ENCODE measurements around the gene DGKI.

DGKI gene

DNA sequence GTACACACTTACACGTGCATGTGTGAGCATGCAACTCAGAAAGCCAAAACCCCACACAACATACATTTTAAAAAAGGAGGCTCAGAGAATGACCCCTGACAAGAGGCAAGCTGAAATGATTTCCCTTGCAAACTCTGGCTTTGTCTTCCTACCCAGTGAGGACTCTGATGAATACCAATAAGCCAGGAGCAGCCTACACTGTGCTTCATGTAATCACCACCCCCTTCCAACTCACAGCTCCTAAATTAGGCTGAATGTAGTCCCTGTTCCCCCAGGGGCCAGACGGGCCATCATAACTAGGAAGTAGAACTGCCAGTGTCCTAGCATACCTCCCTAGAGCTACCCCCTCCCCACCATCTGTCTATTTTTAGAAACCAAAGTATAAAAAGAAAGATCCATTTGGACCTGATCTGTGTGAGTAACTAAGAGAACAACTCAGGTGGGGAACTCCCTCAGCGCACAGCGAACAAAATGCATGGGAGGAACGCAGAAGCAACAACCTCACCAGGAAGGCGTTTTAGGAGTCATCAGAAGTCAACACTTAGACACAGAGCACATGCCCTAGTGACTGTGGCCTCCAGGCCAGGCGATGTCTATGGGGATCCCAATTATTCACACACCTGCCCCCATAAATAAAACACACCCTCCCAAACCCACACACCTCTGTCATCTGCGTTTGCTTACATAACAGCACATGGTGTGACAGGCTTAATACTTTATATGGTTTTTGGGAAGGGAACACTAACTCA lies 1.9 kb downstream of the DGKI start:
- no CpG with 5 or more reads among the region's 8 CpGs for WGBS, 2 donors (ENCODE audit: extremely low coverage in 2 of 2, insufficient read length in 2 of 2, insufficient replicate concordance in 1 of 2)
- H2BK15ac ChIP-seq (ENCODE audit: low read length), result no peak overlapping the region

DNA sequence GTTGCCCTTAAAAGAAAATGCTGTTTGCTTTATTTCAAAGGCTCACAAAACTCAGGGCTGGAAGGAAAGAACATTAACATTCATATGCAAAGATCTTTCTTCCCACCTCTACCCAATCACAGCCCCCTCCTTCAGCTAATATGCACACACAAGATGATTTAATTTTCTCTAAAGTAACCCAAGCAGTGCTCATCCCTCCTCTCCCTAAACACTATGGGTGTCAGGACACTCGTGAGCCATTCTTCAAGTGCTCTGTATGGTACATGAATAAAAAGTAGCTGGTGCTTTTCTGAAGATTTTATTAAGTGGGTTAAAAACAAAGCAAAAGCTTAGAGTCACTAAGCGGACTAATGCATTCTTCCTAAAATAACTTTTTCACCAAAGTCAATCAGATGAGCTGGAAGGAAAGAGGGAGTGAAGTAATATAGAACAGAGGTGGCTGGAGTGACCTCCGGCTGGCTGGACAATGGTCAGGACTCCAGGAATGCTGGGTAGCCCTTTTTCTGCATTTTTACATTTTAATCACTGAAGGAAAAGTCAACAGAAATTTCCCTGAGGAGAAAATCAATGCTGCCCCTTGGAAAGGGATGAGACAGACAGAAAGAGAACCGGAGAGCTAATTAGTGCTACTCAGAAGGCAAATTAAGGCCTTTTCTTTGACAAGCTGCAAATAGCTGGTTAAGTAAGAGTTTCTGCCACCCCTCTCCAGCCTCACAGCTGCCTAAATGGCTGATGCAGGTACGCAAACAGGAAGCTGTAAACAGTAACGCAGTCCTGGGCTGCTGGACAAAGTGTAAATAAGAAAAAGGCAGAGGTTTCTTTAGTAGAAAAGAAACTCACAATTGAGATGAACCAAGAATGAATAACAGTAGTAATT lies 6.6 kb downstream of the DGKI start:
- H2AFZ ChIP-seq (ENCODE audit: low read length), result peak overlapping the region; percentile 82
- H3K14ac ChIP-seq (ENCODE audit: low read length), result no peak overlapping the region
- DNase-seq (ENCODE audit: low spot score), result peak; percentile 57
- no peak overlapping the region for H2BK5ac ChIP-seq (ENCODE audit: low read length)
- no peak overlapping the region for H2AK5ac ChIP-seq (ENCODE audit: low read depth, low read length)
- peaks cover 17 to 42% of the 10 kb centered on the region in 2 donors for H3K4me1 ChIP-seq (ENCODE audit: control insufficient read depth in 2 of 2, insufficient read depth in 1 of 2, low read depth in 1 of 2, low read length in 2 of 2)
- H2BK120ac ChIP-seq (ENCODE audit: low read depth, low read length), result no peak overlapping the region
- no peak overlapping the region for H4K91ac ChIP-seq (ENCODE audit: low read depth, low read length, poor library complexity)
- H3K27ac ChIP-seq (replicated peaks; ENCODE audit: low read length), result peak overlapping the region; percentile 92
- peak overlapping the region in 1 of 2 donors; percentile 3 for H3K4me3 ChIP-seq (ENCODE audit: low read length in 2 of 2)
- no peak overlapping the region for H3K9ac ChIP-seq (ENCODE audit: low read depth, low read length, poor library complexity)
- H2BK12ac ChIP-seq (ENCODE audit: low read length), result no peak overlapping the region
- no peak overlapping the region for H2BK15ac ChIP-seq (ENCODE audit: low read length)
- no CpG with 5 or more reads among the region's 6 CpGs for WGBS, 2 donors (ENCODE audit: extremely low coverage in 2 of 2, insufficient read length in 2 of 2, insufficient replicate concordance in 1 of 2)
- no peak overlapping the region for H3K23ac ChIP-seq (ENCODE audit: low read depth, low read length, poor library complexity)
- H3K4ac ChIP-seq (ENCODE audit: low read length), result no peak overlapping the region
- H3K9me3 ChIP-seq (replicated peaks in 1 of 2; ENCODE audit: control insufficient read depth in 2 of 2, insufficient read depth in 1 of 2, low read depth in 1 of 2, low read length in 2 of 2), result no peaks in the 10 kb centered on the region
- H3K36me3 ChIP-seq (replicated peaks in 1 of 2; ENCODE audit: control insufficient read depth in 2 of 2, insufficient read depth in 2 of 2, low read length in 2 of 2), result no peaks in the 10 kb centered on the region
- no peaks in the 10 kb centered on the region for H3K79me1 ChIP-seq (ENCODE audit: low read depth, low read length)
- H3K27me3 ChIP-seq (ENCODE audit: control insufficient read depth in 3 of 3, insufficient read depth in 3 of 3, low read depth in 1 of 3, low read length in 3 of 3), result no peaks in the 10 kb centered on the region
- no peak overlapping the region for H3K4me2 ChIP-seq (ENCODE audit: insufficient read depth, low read length, poor library complexity, severe bottlenecking)
- H4K8ac ChIP-seq (ENCODE audit: low read depth, low read length), result no peak overlapping the region
- H3K18ac ChIP-seq (ENCODE audit: low read length), result no peak overlapping the region

More for the DNA sequence above, 1.9 kb downstream of the DGKI start:
- H2AK5ac ChIP-seq (ENCODE audit: low read depth, low read length), result no peak overlapping the region
- no peak for DNase-seq (ENCODE audit: low spot score)
- H3K14ac ChIP-seq (ENCODE audit: low read length), result no peak overlapping the region
- H3K79me1 ChIP-seq (ENCODE audit: low read depth, low read length), result no peaks in the 10 kb centered on the region
- peak overlapping the region; percentile 56 for H2AFZ ChIP-seq (ENCODE audit: low read length)
- no peak overlapping the region for H4K8ac ChIP-seq (ENCODE audit: low read depth, low read length)
- H3K9me3 ChIP-seq (replicated peaks in 1 of 2; ENCODE audit: control insufficient read depth in 2 of 2, insufficient read depth in 1 of 2, low read depth in 1 of 2, low read length in 2 of 2), result no peaks in the 10 kb centered on the region
- H3K23ac ChIP-seq (ENCODE audit: low read depth, low read length, poor library complexity), result no peak overlapping the region
- H2BK12ac ChIP-seq (ENCODE audit: low read length), result no peak overlapping the region
- peaks cover 0 to 19% (median 9%) of the 10 kb centered on the region in 3 experiments for H3K27me3 ChIP-seq (ENCODE audit: control insufficient read depth in 3 of 3, insufficient read depth in 3 of 3, low read depth in 1 of 3, low read length in 3 of 3)
- no peak overlapping the region for H3K9ac ChIP-seq (ENCODE audit: low read depth, low read length, poor library complexity)
- H3K27ac ChIP-seq (replicated peaks; ENCODE audit: low read length), result no peak overlapping the region
- no peak overlapping the region for H2BK5ac ChIP-seq (ENCODE audit: low read length)
- H3K4me2 ChIP-seq (ENCODE audit: insufficient read depth, low read length, poor library complexity, severe bottlenecking), result no peak overlapping the region
- no peak overlapping the region for H3K4ac ChIP-seq (ENCODE audit: low read length)
- H3K4me1 ChIP-seq (ENCODE audit: control insufficient read depth in 2 of 2, insufficient read depth in 1 of 2, low read depth in 1 of 2, low read length in 2 of 2), result peaks cover 13 to 35% of the 10 kb centered on the region in 2 donors
- no peak overlapping the region for H3K18ac ChIP-seq (ENCODE audit: low read length)
- no peak overlapping the region for H4K91ac ChIP-seq (ENCODE audit: low read depth, low read length, poor library complexity)
- H3K36me3 ChIP-seq (replicated peaks in 1 of 2; ENCODE audit: control insufficient read depth in 2 of 2, insufficient read depth in 2 of 2, low read length in 2 of 2), result no peaks in the 10 kb centered on the region
- H3K4me3 ChIP-seq (ENCODE audit: low read length in 2 of 2), result no peak overlapping the region
- H2BK120ac ChIP-seq (ENCODE audit: low read depth, low read length), result no peak overlapping the region

DNA sequence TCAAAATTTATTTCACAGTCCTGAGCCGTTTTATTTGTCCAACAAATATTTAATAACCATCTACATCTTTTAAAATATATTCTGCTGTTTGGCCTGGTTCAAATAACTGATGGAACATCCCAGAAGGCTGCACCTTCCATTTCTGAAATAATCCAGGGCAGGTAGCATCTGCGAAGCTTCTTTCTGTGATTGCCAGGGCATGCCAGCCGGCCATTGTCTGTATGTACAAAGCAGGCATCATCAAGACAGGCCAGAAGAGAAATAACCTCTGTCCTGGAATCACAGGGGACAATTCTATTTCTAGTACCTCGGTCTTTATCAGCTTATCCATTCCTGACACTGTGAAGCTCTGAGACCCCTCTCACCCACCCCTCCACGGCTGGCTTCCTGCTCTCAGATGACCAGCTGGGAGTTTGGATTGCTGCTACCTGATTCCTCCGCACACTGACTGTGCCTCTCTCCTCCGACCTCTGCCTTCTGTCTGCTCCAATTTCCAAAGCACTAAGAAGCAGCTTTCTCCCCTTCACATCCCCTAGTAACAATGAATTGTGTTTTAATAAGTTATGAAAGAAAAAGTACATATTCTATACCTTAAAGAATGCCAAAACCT lies 8.0 kb downstream of the DGKI start:
- no peak overlapping the region for H2BK12ac ChIP-seq (ENCODE audit: low read length)
- H3K79me1 ChIP-seq (ENCODE audit: low read depth, low read length), result no peaks in the 10 kb centered on the region
- H3K4ac ChIP-seq (ENCODE audit: low read length), result no peak overlapping the region
- no peak overlapping the region for H4K91ac ChIP-seq (ENCODE audit: low read depth, low read length, poor library complexity)
- H3K36me3 ChIP-seq (replicated peaks in 1 of 2; ENCODE audit: control insufficient read depth in 2 of 2, insufficient read depth in 2 of 2, low read length in 2 of 2), result no peaks in the 10 kb centered on the region
- 100% methylated on average over 1 of the region's 7 CpGs; no CpG with 5 or more reads in 1 of the 2 donors for WGBS, 2 donors (ENCODE audit: extremely low coverage in 2 of 2, insufficient read length in 2 of 2, insufficient replicate concordance in 1 of 2)
- no peaks in the 10 kb centered on the region for H3K27me3 ChIP-seq (ENCODE audit: control insufficient read depth in 3 of 3, insufficient read depth in 3 of 3, low read depth in 1 of 3, low read length in 3 of 3)
- no peak overlapping the region for H3K18ac ChIP-seq (ENCODE audit: low read length)
- no peak overlapping the region for H4K8ac ChIP-seq (ENCODE audit: low read depth, low read length)
- peaks cover 13 to 28% of the 10 kb centered on the region in 2 donors for H3K4me1 ChIP-seq (ENCODE audit: control insufficient read depth in 2 of 2, insufficient read depth in 1 of 2, low read depth in 1 of 2, low read length in 2 of 2)
- no peak overlapping the region for H2BK5ac ChIP-seq (ENCODE audit: low read length)
- peak overlapping the region; percentile 82 for H3K27ac ChIP-seq (replicated peaks; ENCODE audit: low read length)
- H3K23ac ChIP-seq (ENCODE audit: low read depth, low read length, poor library complexity), result no peak overlapping the region
- H3K9me3 ChIP-seq (replicated peaks in 1 of 2; ENCODE audit: control insufficient read depth in 2 of 2, insufficient read depth in 1 of 2, low read depth in 1 of 2, low read length in 2 of 2), result no peaks in the 10 kb centered on the region
- no peak overlapping the region for H3K9ac ChIP-seq (ENCODE audit: low read depth, low read length, poor library complexity)
- H3K4me3 ChIP-seq (ENCODE audit: low read length in 2 of 2), result no peak overlapping the region
- H3K4me2 ChIP-seq (ENCODE audit: insufficient read depth, low read length, poor library complexity, severe bottlenecking), result peak overlapping the region; percentile 12
- H2AFZ ChIP-seq (ENCODE audit: low read length), result peak overlapping the region; percentile 61
- no peak overlapping the region for H3K14ac ChIP-seq (ENCODE audit: low read length)
- H2BK15ac ChIP-seq (ENCODE audit: low read length), result no peak overlapping the region
- no peak overlapping the region for H2BK120ac ChIP-seq (ENCODE audit: low read depth, low read length)
- no peak for DNase-seq (ENCODE audit: low spot score)
- H2AK5ac ChIP-seq (ENCODE audit: low read depth, low read length), result no peak overlapping the region

Data from neuronal stem cell (in vitro differentiated cells).